HG03354 (cell line): Measurements from ENCODE around the gene CCS.
A peak's percentile ranks its signal among the peaks of the same experiment; 100 is the strongest.
"Not testable (repeated sequence)": the region's sequence is repeated elsewhere in the genome, so short reads cannot be mapped to it uniquely, and the experiment has no call there.

ENCODE experiments used
- ATAC-seq: cut with Tn5 transposase; IDR thresholded peaks from one replicate; pipeline ENCODE4 v1.9.1; 2021; ENCODE audit warnings: mild to moderate bottlenecking; ENCODE audit not compliant: unreplicated experiment, poor library complexity, severe bottlenecking

Gene CCS

DNA sequence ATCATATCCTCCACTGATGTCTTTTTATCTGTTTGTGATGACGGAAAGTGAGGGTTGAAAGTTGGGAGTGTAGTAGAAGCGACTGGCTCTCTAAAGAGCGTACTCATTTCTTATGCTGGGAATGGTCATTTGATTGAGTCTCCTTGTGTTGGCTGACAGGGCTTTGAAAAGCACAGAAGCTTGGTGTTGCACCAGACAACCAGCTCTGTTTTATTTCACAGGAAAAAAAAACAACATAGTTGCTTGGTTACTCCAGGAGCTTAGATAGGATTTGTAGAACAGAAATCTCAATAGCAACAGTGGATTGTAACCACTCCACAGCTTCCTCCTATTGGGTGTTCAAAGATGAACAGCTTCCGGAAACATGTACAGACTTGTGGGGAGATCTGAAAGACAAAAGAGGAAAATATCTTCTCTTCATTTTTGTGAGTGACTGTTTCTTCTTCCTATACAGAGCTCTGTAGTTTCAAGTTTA is 26.1 kb downstream of the CCS start:
- no peak for ATAC-seq

GRCh38 chr11:66624450-66624849 is 31.5 kb downstream of the CCS start:
- ATAC-seq = no peak

- ATAC-seq = no peak
These were observed 32.2 kb downstream of the CCS start for GRCh38 chr11:66625041-66625751.

GRCh38 chr11:66625752-66626149 is 32.8 kb downstream of the CCS start:
- no peak for ATAC-seq

GRCh38 chr11:66626382-66626781 is 33.4 kb downstream of the CCS start:
- no peak for ATAC-seq

- ATAC-seq = no peak
These were observed 33.9 kb downstream of the CCS start for GRCh38 chr11:66626926-66627325.

- no peak for ATAC-seq
These were observed 35.1 kb downstream of the CCS start for GRCh38 chr11:66628061-66628603.

DNA sequence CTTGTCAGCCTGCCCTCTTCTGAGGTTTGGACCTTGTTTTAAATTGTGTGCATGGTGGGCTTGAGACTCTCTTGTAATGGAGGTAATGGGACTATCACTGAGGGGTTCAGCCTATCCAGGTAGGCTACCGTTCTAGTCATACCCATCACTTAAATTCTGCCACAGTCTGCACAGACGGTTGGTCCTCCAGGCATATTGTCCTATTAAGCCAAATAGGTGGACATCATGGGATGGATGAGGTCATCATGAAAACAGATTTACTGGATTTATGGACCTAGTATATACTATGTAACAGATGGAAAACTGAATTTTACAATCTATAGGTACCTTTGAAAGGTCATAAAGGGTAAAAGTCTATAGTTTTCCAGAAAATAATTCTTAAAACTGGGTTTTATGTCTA is 36.4 kb downstream of the CCS start:
- no peak for ATAC-seq

- ATAC-seq = no peak
These were observed 38.9 kb downstream of the CCS start for GRCh38 chr11:66631883-66632282.

DNA sequence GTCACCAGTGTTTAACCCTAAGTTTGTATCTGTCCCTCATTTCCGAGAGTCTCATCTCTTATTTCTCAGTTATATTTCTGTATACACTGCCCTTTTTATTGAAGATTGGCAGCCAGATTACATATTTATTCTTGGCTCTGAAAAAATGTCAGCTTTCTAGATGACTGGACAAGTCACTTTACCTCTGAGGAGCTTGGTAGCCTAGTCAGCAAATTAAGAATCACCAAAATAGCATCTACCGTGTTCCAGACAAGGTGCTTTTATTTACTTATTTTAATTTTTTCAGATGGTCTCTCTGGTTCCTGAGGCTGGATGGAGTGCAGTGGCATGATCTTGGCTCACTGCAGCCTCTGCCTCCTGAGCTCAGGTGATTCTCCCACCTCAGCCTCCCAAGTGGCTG is 40.0 kb downstream of the CCS start:
- ATAC-seq = no peak

GRCh38 chr11:66636411-66636810 is 43.4 kb downstream of the CCS start:
- no peak for ATAC-seq

DNA sequence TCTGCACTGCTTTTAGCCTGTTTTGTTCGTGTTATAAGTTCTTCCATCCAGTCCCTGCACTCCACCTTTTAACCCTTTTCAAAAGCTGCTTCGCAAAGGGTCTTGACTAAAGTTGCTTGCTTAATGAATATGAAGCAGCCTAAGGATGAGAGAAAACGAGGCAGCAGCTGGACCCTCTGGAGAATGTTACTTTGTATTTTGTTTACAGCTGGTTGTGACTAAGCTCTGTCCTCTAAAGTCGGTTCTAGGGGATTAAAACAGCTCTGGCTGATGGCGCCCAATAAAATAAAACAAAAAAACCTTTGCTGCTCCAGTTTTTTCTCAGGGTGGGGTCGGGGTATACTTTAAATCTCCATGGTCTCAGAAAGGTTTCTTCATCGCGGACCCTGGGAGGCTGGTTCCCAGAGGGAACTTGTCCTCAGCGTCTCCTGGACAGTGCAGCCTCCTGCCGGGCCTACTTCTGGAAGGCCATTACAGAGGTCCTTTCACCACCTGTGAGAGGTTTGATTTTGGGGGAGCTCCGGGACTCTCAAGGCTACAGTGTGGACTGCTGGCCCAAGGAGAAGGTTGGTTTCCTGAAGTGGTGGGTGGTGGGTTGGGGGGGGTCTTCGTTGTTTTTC is 44.7 kb downstream of the CCS start:
- ATAC-seq = no peak

- peak; percentile 93 for ATAC-seq
These were observed 45.4 kb downstream of the CCS start, which contains the start of gene RBM4 for GRCh38 chr11:66638177-66639065. RBM4 (plus strand) TSS chr11:66638703; CDS start chr11:66639712, 1,009 bp downstream.

- no peak for ATAC-seq
These were observed 46.3 kb downstream of the CCS start for GRCh38 chr11:66639066-66639813.

DNA sequence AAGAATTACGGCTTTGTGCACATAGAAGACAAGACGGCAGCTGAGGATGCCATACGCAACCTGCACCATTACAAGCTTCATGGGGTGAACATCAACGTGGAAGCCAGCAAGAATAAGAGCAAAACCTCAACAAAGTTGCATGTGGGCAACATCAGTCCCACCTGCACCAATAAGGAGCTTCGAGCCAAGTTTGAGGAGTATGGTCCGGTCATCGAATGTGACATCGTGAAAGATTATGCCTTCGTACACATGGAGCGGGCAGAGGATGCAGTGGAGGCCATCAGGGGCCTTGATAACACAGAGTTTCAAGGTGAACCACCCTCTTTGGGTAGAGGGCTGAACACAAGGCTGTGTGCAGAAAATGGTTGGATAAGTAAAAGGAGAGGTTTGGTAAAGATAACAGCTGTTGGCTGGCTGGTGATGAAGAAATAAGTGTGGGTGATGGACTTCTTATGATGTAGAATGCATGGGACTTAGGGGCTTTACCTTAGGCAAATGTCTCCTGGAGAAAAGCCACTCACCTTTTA is 46.9 kb downstream of the CCS start:
- not testable (repeated sequence) for ATAC-seq

DNA sequence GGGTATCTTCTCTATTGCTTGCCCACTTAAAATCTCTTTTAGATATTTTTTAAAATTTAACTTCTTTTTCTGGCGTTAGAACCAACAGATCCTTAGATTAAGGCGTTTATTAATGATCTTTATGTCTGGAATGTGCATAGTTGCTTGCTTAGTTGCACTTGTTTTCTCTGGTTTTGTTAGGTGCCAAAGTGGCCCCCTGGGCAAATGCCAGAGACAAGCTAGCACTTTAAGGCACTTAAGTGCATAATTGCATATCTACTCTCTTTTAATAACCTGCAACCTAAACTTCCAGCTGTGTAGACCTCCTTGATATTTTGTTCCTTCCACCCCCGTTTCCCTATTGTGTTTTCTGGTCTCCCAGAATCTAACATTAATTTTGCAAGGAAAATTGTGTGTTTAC is 48.8 kb downstream of the CCS start:
- ATAC-seq = no peak

DNA sequence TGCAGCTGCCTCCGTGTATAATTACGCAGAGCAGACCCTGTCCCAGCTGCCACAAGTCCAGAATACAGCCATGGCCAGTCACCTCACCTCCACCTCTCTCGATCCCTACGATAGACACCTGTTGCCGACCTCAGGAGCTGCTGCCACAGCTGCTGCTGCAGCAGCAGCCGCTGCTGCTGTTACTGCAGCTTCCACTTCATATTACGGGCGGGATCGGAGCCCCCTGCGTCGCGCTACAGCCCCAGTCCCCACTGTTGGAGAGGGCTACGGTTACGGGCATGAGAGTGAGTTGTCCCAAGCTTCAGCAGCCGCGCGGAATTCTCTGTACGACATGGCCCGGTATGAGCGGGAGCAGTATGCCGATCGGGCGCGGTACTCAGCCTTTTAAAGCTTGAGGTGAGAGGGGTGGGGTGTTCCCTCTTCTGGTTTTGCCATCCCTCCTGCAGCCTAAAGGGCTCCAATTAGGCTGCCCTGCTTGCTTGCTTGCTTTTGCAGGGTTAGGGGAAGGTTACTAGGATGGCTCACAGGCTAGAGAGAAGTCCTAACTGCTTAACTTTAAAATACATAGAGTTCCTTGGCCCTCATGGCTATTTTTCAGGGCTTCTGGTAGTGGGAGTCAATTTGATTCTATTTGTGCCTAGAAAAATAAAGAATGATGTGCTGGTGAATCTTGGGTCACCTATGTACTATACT is 50.9 kb downstream of the CCS start:
- ATAC-seq = no peak

- no peak for ATAC-seq
These were observed 53.8 kb downstream of the CCS start for GRCh38 chr11:66646828-66647227.

DNA sequence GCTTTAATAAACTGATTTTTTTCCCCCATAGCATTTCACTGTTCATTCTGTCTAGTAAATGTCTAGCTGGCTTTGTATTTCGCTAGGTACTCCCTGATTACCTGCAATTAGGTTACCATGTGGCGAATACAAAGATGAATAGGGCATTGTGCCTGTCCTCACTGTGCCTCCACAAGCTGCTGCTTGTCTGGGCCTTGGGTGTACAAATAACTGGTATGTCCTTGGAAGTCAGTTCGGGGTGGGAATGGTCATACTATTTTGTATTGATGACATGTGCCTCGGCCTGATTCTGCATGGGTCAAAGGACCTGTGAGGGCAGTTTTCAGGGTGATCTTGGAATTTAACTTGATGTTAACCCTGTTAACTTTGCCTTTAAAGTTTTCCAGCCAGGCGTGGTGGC is 56.9 kb downstream of the CCS start:
- no peak for ATAC-seq
